Mesenchymal stem cell (in vitro differentiated cells and primary cell): ENCODE results near the gene TMEM240.
"Not testable (repeated sequence)": the region's sequence is repeated elsewhere in the genome, so short reads cannot be mapped to it uniquely, and the experiment has no call there.

Source experiments
- DNase-seq: peaks from one replicate; pipeline ENCODE4 v3.0.0-alpha.2; 2013
- H2AFZ ChIP-seq: one replicate; pipeline ENCODE4 v1.6.1; 2013; ENCODE audit warnings: low read depth, mild to moderate bottlenecking, control low read depth, inconsistent platforms, low read length, moderate library complexity
- H2AK5ac ChIP-seq: 2 replicates; pipeline ENCODE4 v1.6.1; 2013; ENCODE audit warnings: low read length, moderate library complexity, mild to moderate bottlenecking, inconsistent platforms; ENCODE audit not compliant: severe bottlenecking
- H2BK120ac ChIP-seq: one replicate; pipeline ENCODE4 v1.6.1; 2013; ENCODE audit warnings: low read depth, mild to moderate bottlenecking, inconsistent platforms, low read length, moderate library complexity
- H2BK12ac ChIP-seq, 2 experiments: one replicate each; pipeline ENCODE4 v1.6.1; 2013; ENCODE audit warnings: inconsistent platforms in 2 of 2, low read length in 2 of 2, mild to moderate bottlenecking in 2 of 2, moderate library complexity in 2 of 2, control low read depth in 1 of 2
- H2BK15ac ChIP-seq: one replicate; pipeline ENCODE4 v1.6.1; 2013; ENCODE audit warnings: mild to moderate bottlenecking, low read depth, inconsistent platforms; ENCODE audit not compliant: poor library complexity, severe bottlenecking
- H2BK5ac ChIP-seq: 2 replicates; pipeline ENCODE4 v1.6.1; 2013; ENCODE audit warnings: low read depth, mild to moderate bottlenecking, low read length, control low read depth, inconsistent platforms; ENCODE audit not compliant: poor library complexity, severe bottlenecking
- H3K14ac ChIP-seq, 2 experiments: one replicate each; pipeline ENCODE4 v1.6.1; 2013; ENCODE audit warnings: inconsistent platforms in 2 of 2, low read length in 2 of 2, control low read depth in 1 of 2, mild to moderate bottlenecking in 1 of 2, moderate library complexity in 1 of 2
- H3K18ac ChIP-seq, 2 experiments: one replicate each; pipeline ENCODE4 v1.6.1; 2013; ENCODE audit warnings: inconsistent platforms in 2 of 2, low read length in 2 of 2, control low read depth in 1 of 2, low read depth in 1 of 2, mild to moderate bottlenecking in 1 of 2
- H3K23ac ChIP-seq, 2 experiments: one replicate each; pipeline ENCODE4 v1.6.1; 2013; ENCODE audit warnings: inconsistent platforms in 2 of 2, low read length in 2 of 2, mild to moderate bottlenecking in 2 of 2, moderate library complexity in 2 of 2, control low read depth in 1 of 2
- H3K27ac ChIP-seq: 2 replicates; pipeline ENCODE4 v1.5.1; 2013; ENCODE audit warnings: mild to moderate bottlenecking, moderate library complexity, low read length, control low read depth, inconsistent platforms; ENCODE audit not compliant: poor library complexity, severe bottlenecking
- H3K27me3 ChIP-seq, 2 experiments: 2 replicates each; pipeline versions ENCODE4 v1.6.1 to v1.7.0; 2013; ENCODE audit warnings: low read length in 2 of 2, mild to moderate bottlenecking in 2 of 2, moderate library complexity in 2 of 2, control low read depth in 1 of 2, inconsistent platforms in 1 of 2; ENCODE audit not compliant: control insufficient read depth in 1 of 2, insufficient read depth in 1 of 2
- H3K36me3 ChIP-seq, 2 experiments: 2 replicates each; pipeline versions ENCODE4 v1.6.1 to v1.7.0; 2013; ENCODE audit warnings: low read length in 2 of 2, control low read depth in 1 of 2, inconsistent platforms in 1 of 2, low read depth in 1 of 2, mild to moderate bottlenecking in 1 of 2; ENCODE audit not compliant: insufficient read depth in 2 of 2, control insufficient read depth in 1 of 2
- H3K4ac ChIP-seq, 2 experiments: one replicate each; pipeline ENCODE4 v1.6.1; 2013; ENCODE audit warnings: inconsistent platforms in 2 of 2, low read length in 2 of 2, mild to moderate bottlenecking in 2 of 2, moderate library complexity in 2 of 2, control low read depth in 1 of 2, low read depth in 1 of 2
- H3K4me1 ChIP-seq: 2 replicates; pipeline ENCODE4 v1.6.1; 2013; ENCODE audit warnings: low read depth, low read length, control low read depth; ENCODE audit not compliant: control insufficient read depth, insufficient read depth
- H3K4me2 ChIP-seq: 2 replicates; pipeline ENCODE4 v1.6.1; 2013; ENCODE audit warnings: low read length, mild to moderate bottlenecking, inconsistent platforms; ENCODE audit not compliant: poor library complexity, severe bottlenecking
- H3K4me3 ChIP-seq, 2 experiments: 2 replicates each; pipeline versions ENCODE4 v1.5.1 to v1.7.0; 2013; ENCODE audit warnings: low read length in 2 of 2, mild to moderate bottlenecking in 2 of 2, control low read depth in 1 of 2, low read depth in 1 of 2; ENCODE audit not compliant: insufficient read depth in 1 of 2
- H3K79me1 ChIP-seq: replicated peaks from 2 replicates; pipeline ENCODE4 v1.6.1; 2013; ENCODE audit warnings: mild to moderate bottlenecking, control low read depth, low read length, inconsistent platforms; ENCODE audit not compliant: poor library complexity, severe bottlenecking
- H3K9ac ChIP-seq: 2 replicates; pipeline ENCODE4 v1.7.0; 2013; ENCODE audit warnings: mild to moderate bottlenecking, low read length, moderate library complexity
- H3K9me3 ChIP-seq: 2 replicates; pipeline ENCODE4 v1.7.0; 2013; ENCODE audit warnings: mild to moderate bottlenecking, low read length; ENCODE audit not compliant: control insufficient read depth
- H4K8ac ChIP-seq: one replicate; pipeline ENCODE4 v1.6.1; 2013; ENCODE audit warnings: inconsistent platforms, mild to moderate bottlenecking, low read length, moderate library complexity
- H4K91ac ChIP-seq: one replicate; pipeline ENCODE4 v1.6.1; 2013; ENCODE audit warnings: mild to moderate bottlenecking, low read length, inconsistent platforms
- WGBS: methylation state at CpG from one replicate; pipeline ENCODE4 v1.1.7; 2013; ENCODE audit warnings: mixed read lengths; 5-methylcytosine and 5-hydroxymethylcytosine counted together

TMEM240 gene

DNA sequence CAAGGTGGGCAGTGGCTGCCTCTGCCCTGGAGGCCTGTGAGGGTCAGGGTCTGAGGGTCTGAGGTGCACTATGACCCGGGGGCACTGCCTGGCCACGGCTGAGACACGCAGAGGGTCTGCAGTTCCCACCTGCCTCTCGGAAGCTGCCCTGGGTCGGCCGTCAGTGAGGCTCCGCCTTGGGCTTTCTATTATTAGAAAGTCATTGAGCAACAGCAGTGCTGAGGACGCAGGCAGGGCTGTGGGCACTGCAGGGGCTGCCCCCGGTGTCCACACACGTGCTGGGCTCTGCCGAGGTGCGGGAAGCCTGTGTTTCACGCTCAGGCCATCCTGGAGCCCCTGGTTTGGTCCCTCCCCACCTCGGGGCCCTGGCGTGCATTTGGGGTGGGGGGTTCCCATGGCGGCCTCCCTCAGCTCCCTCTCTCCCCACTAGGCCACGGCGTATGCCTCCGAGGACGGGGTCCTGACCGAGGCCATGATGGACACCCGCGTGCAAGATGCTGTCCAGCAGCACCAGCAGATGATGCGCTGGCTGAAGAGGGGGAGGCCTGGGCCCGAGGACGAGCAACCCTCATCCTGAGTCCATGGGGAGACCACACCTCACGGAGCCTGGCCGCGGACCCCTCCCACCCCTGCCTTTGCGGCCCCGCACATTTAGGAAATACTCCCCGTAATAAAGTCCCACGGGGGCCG lies 31.5 kb downstream of the TMEM240 start:
- DNase-seq, H3K9ac ChIP-seq, H3K27ac ChIP-seq, H2BK5ac ChIP-seq, H3K9me3 ChIP-seq, H3K4me2 ChIP-seq, H3K79me1 ChIP-seq, H3K4me1 ChIP-seq, H2BK120ac ChIP-seq, H3K14ac ChIP-seq, H2AFZ ChIP-seq, H3K36me3 ChIP-seq, H2BK12ac ChIP-seq, H3K18ac ChIP-seq, H3K4ac ChIP-seq, H2BK15ac ChIP-seq, H3K27me3 ChIP-seq, H2AK5ac ChIP-seq, H4K8ac ChIP-seq, H3K4me3 ChIP-seq, H4K91ac ChIP-seq, H3K23ac ChIP-seq: not testable (repeated sequence)
- WGBS = 87% methylated on average over 20 of the region's 34 CpGs

DNA sequence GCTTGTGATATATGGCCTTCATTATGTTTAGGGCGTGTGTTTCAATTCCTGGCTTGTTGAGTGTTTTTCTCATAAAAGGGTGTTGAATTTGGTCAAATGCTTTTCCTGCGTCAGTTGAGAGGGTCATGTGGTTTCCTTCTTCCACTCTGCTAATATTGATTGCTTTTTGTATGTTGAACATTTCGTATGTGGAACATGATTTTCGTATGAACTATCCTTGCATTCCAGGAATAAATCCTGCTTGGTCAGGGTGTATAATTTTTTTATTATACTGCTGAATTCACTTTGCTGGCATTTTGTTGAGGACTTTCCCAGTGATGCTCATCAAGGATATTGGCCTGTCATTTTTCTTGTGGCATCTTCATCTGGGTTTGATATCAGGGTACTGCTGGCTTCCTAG lies 33.1 kb downstream of the TMEM240 start:
- Histone ChIP-seq H2AFZ (no peak overlapping the region), H3K27ac (no peak overlapping the region), H3K27me3 (no peaks in the 10 kb centered on the region), H4K8ac (no peak overlapping the region), H3K79me1 (peaks cover 2% of the 10 kb centered on the region), H2BK15ac (no peak overlapping the region), H3K36me3 (no peaks in the 10 kb centered on the region), H3K9me3 (no peaks in the 10 kb centered on the region), H3K4ac (no peak overlapping the region), H2BK12ac (no peak overlapping the region), H3K4me1 (peaks cover 4% of the 10 kb centered on the region), H3K23ac (no peak overlapping the region), H3K18ac (no peak overlapping the region), H2BK120ac (no peak overlapping the region), H2AK5ac (no peak overlapping the region), H3K4me3 (no peak overlapping the region), H3K14ac (no peak overlapping the region), H2BK5ac (no peak overlapping the region), H3K9ac (no peak overlapping the region), H3K4me2 (no peak overlapping the region), H4K91ac (no peak overlapping the region)
- WGBS = 96% methylated on average over 4 of the region's 4 CpGs
- DNase-seq = no peak

DNA sequence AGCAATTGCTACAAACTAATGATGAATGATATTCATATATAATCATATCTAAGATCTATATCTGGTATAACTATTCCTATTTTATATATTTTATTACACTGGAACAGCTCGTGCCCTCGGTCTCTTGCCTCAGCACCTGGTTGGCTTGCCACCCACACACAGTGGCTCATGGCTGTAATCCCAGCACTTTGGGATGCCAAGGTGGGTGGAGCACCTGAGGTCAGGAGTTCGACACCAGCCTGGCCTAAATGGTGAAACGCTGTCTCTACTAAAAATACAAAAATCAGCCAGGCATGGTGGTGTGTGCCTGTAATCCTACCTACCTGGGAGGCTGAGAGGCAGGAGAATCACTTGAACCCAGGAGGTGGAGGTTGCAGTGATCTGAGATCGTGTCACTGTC lies 34.6 kb downstream of the TMEM240 start:
- H3K27me3 ChIP-seq, H3K79me1 ChIP-seq, H2AK5ac ChIP-seq, H3K9me3 ChIP-seq, H2BK120ac ChIP-seq, H4K91ac ChIP-seq, H2BK15ac ChIP-seq, H2AFZ ChIP-seq, H2BK12ac ChIP-seq, H3K14ac ChIP-seq, H3K4me3 ChIP-seq, H3K23ac ChIP-seq, H3K18ac ChIP-seq, H2BK5ac ChIP-seq, DNase-seq, H3K27ac ChIP-seq, H3K4ac ChIP-seq, H3K4me2 ChIP-seq, H3K36me3 ChIP-seq, H3K4me1 ChIP-seq: not testable (repeated sequence)
- 83% methylated on average over 4 of the region's 5 CpGs for WGBS
- Histone ChIP-seq H3K9ac (peak overlapping the region; percentile 41), H4K8ac (peak overlapping the region; percentile 49)

DNA sequence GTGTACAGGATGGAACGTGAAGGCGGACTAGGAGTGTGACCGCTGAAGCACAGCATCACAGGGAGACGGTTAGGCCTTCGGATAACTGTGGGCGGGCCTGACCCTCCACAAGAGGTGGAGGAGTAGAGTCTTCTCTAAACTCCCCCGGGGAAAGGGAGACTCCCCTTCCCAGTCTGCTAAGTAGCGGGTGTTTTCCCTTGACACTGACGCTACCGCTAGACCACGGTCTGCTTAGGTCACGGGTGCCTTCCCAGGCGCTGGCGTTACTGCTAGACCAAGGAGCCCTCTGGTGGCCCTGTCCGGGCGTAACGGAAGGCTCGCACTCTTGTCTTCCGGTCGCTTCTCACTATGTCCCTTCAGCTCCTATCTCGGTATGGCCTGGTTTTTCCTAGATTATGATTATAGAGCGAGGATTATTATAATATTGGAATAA lies 35.0 kb downstream of the TMEM240 start:
- H3K27me3 ChIP-seq, H3K36me3 ChIP-seq, H2BK120ac ChIP-seq, H3K79me1 ChIP-seq, H2BK15ac ChIP-seq, H3K23ac ChIP-seq, H2BK12ac ChIP-seq, H3K4me3 ChIP-seq, H3K4me2 ChIP-seq, H3K4me1 ChIP-seq, H4K8ac ChIP-seq, H3K27ac ChIP-seq, H2BK5ac ChIP-seq, H3K9me3 ChIP-seq, H2AK5ac ChIP-seq, H3K4ac ChIP-seq, H3K14ac ChIP-seq, H3K18ac ChIP-seq, H4K91ac ChIP-seq, H2AFZ ChIP-seq: not testable (repeated sequence)
- peak overlapping the region; percentile 69 for H3K9ac ChIP-seq
- DNase-seq = peak; percentile 26
- 100% methylated on average over 2 of the region's 22 CpGs for WGBS
